Cardiac muscle cell (in vitro differentiated cells and primary cell): ENCODE results near the gene WNK4. TPM values are rescaled to one million over a fixed set of nuclear protein-coding genes. Genes with fewer than 3 reads are reported as not detected.

Experiments used
- DNase-seq, 2 donors: peaks; one replicate each; pipeline versions ENCODE4 v3.0.0 to v3.0.0-alpha.2; 2010 to 2017; ENCODE audit warnings: low read depth in 1 of 2, low spot score in 1 of 2
- H3K27ac ChIP-seq: fragments of 200-600 bp; sonication (generic); 2 replicates; pipeline ENCODE4 v1.5.1; 2016
- H3K27me3 ChIP-seq: fragments of 200-600 bp; sonication (generic); 2 replicates; pipeline ENCODE4 v1.6.0; 2016; ENCODE audit warnings: control low read depth
- H3K36me3 ChIP-seq: fragments of 200-600 bp; sonication (generic); 2 replicates; pipeline ENCODE4 v1.5.1; 2016; ENCODE audit warnings: control low read depth
- H3K4me1 ChIP-seq: fragments of 200-600 bp; sonication (generic); 2 replicates; pipeline ENCODE4 v1.8.1; 2017; ENCODE audit warnings: low read depth, mild to moderate bottlenecking, mixed run types
- H3K4me3 ChIP-seq: fragments of 200-600 bp; sonication (generic); 2 replicates; pipeline ENCODE4 v1.5.1; 2016; ENCODE audit warnings: mild to moderate bottlenecking
- H3K9me3 ChIP-seq: fragments of 200-600 bp; sonication (generic); 2 replicates; pipeline ENCODE4 v1.5.1; 2017; ENCODE audit warnings: low read depth, mild to moderate bottlenecking, control low read depth
- polyA plus RNA-seq: library from polyadenylated mRNA; unstranded; fragments of >200 nt; fragmentation: Nextera tagmentation; extraction: Ambion mirVana; gene quantifications from 2 replicates; pipeline ENCODE4 v1.2.1, GENCODE V29; 2016
- total RNA-seq: library from RNA; depleted of rRNA; stranded (reverse); fragments of >200 nt; gene quantifications from 2 replicates; pipeline ENCODE4 v1.2.3, GENCODE V29; 2016
- TF ChIP-seq, protein P1 (sequence below): IDR thresholded peaks from 2 replicates; pipeline ENCODE4 v1.5.1; 2012; ENCODE audit warnings: low read depth, mild to moderate bottlenecking, low read length

Gene WNK4
- total and polyA plus RNA-seq, 2 experiments from 2014 or later: 0.71 to 1.6 TPM

DNA sequence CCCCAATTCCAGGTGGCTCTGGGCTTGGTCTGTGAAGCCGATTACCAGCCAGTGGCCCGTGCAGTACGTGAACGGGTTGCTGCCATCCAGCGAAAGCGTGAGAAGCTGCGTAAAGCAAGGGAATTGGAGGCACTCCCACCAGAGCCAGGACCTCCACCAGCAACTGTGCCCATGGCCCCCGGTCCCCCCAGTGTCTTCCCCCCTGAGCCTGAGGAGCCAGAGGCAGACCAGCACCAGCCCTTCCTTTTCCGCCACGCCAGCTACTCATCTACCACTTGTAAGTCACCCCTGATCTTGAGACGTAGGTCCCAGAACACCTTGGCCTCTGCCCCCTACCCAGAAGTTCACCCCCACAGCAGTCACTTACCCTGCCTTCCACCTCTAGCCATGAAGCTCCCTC, 6.9 kb downstream of the WNK4 start:
- Histone ChIP-seq H3K9me3 (no peaks in the 10 kb centered on the region), H3K27ac (no peak overlapping the region), H3K4me3 (no peak overlapping the region), H3K4me1 (no peaks in the 10 kb centered on the region), H3K27me3 (peaks cover 25% of the 10 kb centered on the region), H3K36me3 (no peaks in the 10 kb centered on the region)
- TF ChIP-seq, protein P1, sequence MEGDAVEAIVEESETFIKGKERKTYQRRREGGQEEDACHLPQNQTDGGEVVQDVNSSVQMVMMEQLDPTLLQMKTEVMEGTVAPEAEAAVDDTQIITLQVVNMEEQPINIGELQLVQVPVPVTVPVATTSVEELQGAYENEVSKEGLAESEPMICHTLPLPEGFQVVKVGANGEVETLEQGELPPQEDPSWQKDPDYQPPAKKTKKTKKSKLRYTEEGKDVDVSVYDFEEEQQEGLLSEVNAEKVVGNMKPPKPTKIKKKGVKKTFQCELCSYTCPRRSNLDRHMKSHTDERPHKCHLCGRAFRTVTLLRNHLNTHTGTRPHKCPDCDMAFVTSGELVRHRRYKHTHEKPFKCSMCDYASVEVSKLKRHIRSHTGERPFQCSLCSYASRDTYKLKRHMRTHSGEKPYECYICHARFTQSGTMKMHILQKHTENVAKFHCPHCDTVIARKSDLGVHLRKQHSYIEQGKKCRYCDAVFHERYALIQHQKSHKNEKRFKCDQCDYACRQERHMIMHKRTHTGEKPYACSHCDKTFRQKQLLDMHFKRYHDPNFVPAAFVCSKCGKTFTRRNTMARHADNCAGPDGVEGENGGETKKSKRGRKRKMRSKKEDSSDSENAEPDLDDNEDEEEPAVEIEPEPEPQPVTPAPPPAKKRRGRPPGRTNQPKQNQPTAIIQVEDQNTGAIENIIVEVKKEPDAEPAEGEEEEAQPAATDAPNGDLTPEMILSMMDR: no peak
- no peak for DNase-seq

DNA sequence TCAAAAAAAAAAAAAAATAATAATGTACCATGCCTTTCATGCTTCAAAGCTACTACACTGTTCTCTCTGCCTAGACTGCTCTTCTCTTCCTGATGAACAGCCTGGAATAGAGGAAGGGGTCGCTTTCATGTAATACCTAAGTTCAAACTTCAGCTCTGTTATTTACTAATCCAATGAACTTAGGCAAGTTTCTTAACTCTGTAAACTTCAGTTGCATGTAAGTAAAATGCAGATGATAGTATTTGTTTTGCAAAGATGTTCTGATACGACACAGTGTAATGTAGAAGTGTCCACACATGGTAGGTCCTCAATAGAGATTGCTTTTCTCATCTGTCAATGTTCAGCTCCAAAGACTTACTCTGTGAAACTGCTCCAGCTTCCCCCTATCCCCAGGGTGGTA, 11.5 kb downstream of the WNK4 start:
- no peaks in the 10 kb centered on the region for H3K9me3 ChIP-seq
- TF ChIP-seq, protein P1: no peak
- peaks cover under 1% of the 10 kb centered on the region for H3K27me3 ChIP-seq
- no peaks in the 10 kb centered on the region for H3K36me3 ChIP-seq
- no peaks in the 10 kb centered on the region for H3K4me1 ChIP-seq
- no peak overlapping the region for H3K4me3 ChIP-seq
- DNase-seq: no peak
- H3K27ac ChIP-seq: no peak overlapping the region

DNA sequence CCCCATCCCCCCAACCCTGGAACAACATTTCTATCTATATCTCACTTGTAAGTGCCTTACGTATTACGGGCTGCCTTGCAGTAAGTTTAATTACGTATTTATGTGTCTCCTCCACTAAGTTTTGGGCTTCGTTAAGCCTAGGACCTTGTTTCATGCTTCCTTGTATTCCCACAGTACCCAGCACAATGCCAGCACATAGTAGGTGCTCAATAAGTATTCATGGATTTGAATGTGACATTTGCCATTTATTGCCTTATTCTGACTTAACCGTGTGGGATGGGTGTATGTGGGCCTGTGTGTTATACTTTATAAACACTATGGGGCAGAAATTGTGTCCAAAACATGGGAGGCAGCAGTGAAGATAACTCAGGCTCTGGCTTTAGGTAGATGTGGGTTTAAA, 12.1 kb downstream of the WNK4 start:
- H3K27ac ChIP-seq: no peak overlapping the region
- no peak overlapping the region for H3K4me3 ChIP-seq
- H3K4me1 ChIP-seq: no peaks in the 10 kb centered on the region
- TF ChIP-seq, protein P1: no peak
- H3K27me3 ChIP-seq: no peaks in the 10 kb centered on the region
- H3K9me3 ChIP-seq: no peaks in the 10 kb centered on the region
- no peaks in the 10 kb centered on the region for H3K36me3 ChIP-seq
- DNase-seq: no peak

- Histone ChIP-seq H3K9me3 (no peaks in the 10 kb centered on the region), H3K4me3 (no peak overlapping the region), H3K27ac (no peak overlapping the region), H3K36me3 (no peaks in the 10 kb centered on the region), H3K27me3 (no peaks in the 10 kb centered on the region), H3K4me1 (no peaks in the 10 kb centered on the region)
- no peak for DNase-seq
- TF ChIP-seq, protein P1: no peak
Observed at GRCh38 chr17:42795061-42795460, 14.7 kb downstream of the WNK4 start.

DNA sequence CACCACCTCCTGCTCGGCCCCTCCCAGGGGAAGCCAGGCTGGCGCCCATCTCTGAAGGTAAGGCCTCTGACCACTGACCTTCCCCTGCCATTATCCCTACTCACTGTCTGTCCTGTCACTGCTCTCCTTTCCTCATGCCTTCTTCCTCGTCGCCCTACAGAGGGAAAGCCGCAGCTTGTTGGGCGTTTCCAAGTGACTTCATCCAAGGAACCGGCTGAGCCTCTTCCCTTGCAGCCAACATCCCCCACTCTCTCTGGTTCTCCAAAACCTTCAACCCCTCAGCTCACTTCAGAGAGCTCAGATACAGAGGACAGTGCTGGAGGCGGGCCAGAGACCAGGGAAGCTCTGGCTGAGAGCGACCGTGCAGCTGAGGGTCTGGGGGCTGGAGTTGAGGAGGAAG, 15.1 kb downstream of the WNK4 start:
- no peaks in the 10 kb centered on the region for H3K36me3 ChIP-seq
- H3K27ac ChIP-seq: no peak overlapping the region
- H3K9me3 ChIP-seq: no peaks in the 10 kb centered on the region
- H3K4me3 ChIP-seq: no peak overlapping the region
- H3K27me3 ChIP-seq: no peaks in the 10 kb centered on the region
- H3K4me1 ChIP-seq: no peaks in the 10 kb centered on the region
- no peak for DNase-seq
- TF ChIP-seq, protein P1: no peak
